OCI-LY7 (cell line): Measurements from ENCODE around the gene THRB. TPM values are rescaled to one million over a fixed set of nuclear protein-coding genes. Genes with fewer than 3 reads are reported as not detected.

Experiments used
- BruUV-seq: library from RNA; stranded (reverse); fragments of 400-500 nt; replicated peaks from 2 replicates; lab custom pipeline; 2021; lab: Mats Ljungman, UMichigan
- CTCF ChIA-PET: fragments of 300-600 bp; sonication (Branson Sonifier 250); formaldehyde crosslinking; loops from one replicate; lab custom pipeline; 2022; ENCODE audit warnings: antibody characterized with exemption; ENCODE audit not compliant: unreplicated experiment; lab: Charles Lee
- POLR2A ChIA-PET: fragments of 300-600 bp; sonication (Branson Sonifier 250); formaldehyde crosslinking; loops from one replicate; lab custom pipeline; 2022; ENCODE audit warnings: antibody characterized with exemption; lab: Charles Lee
- DNase-seq: peaks from one replicate; pipeline ENCODE4 v3.0.0-alpha.2; 2015; ENCODE audit warnings: low spot score
- H2AFZ ChIP-seq: fragments of 200-600 bp; sonication (generic), shearing (Covaris generic); 2 replicates; pipeline ENCODE4 v1.6.1; 2014; ENCODE audit warnings: mild to moderate bottlenecking, antibody characterized with exemption, low read length, moderate library complexity
- H3K27ac ChIP-seq: fragments of 200-600 bp; sonication (generic); 2 replicates; pipeline ENCODE4 v1.5.1; 2014; ENCODE audit warnings: mixed run types, low read depth, mild to moderate bottlenecking, moderate library complexity, low read length, inconsistent platforms; ENCODE audit not compliant: poor library complexity, severe bottlenecking
- H3K36me3 ChIP-seq: fragments of 200-600 bp; sonication (generic); 2 replicates; pipeline ENCODE4 v1.6.1; 2014; ENCODE audit warnings: mild to moderate bottlenecking, antibody characterized with exemption, low read length, moderate library complexity, mixed read lengths; ENCODE audit not compliant: insufficient read depth
- H3K4me1 ChIP-seq: fragments of 200-600 bp; sonication (generic); 2 replicates; pipeline ENCODE4 v1.5.1; 2014; ENCODE audit warnings: mild to moderate bottlenecking, low read length; ENCODE audit not compliant: insufficient read depth, poor library complexity, severe bottlenecking
- H3K4me2 ChIP-seq: fragments of 200-600 bp; sonication (generic); 2 replicates; pipeline ENCODE4 v1.6.1; 2014; ENCODE audit warnings: mild to moderate bottlenecking, low read length
- H3K4me3 ChIP-seq: fragments of 200-600 bp; sonication (generic); 2 replicates; pipeline ENCODE4 v1.5.1; 2014; ENCODE audit warnings: mild to moderate bottlenecking, low read depth, low read length; ENCODE audit not compliant: poor library complexity, severe bottlenecking
- H3K79me2 ChIP-seq: fragments of 200-600 bp; sonication (generic); 2 replicates; pipeline ENCODE4 v1.6.1; 2016; ENCODE audit warnings: low read depth, mild to moderate bottlenecking, low read length, moderate library complexity, mixed read lengths; ENCODE audit not compliant: insufficient read depth
- H3K9me2 ChIP-seq: fragments of 200-600 bp; sonication (generic); 2 replicates; pipeline ENCODE4 v1.6.1; 2016; ENCODE audit warnings: mild to moderate bottlenecking, low read length, mixed read lengths; ENCODE audit not compliant: insufficient read depth
- H3K9me3 ChIP-seq: fragments of 200-600 bp; sonication (generic); 2 replicates; pipeline ENCODE4 v1.6.1; 2014; ENCODE audit warnings: mild to moderate bottlenecking, mixed run types, low read length, mixed read lengths
- H4K20me1 ChIP-seq: fragments of 200-600 bp; sonication (generic); 2 replicates; pipeline ENCODE4 v1.6.1; 2014; ENCODE audit warnings: mild to moderate bottlenecking, antibody characterized with exemption, low read length, moderate library complexity, mixed read lengths; ENCODE audit not compliant: insufficient read depth
- EZH2phosphoT487 ChIP-seq: fragments of 200-600 bp; sonication (generic); IDR thresholded peaks from 2 replicates; pipeline ENCODE4 v1.6.1; 2018; ENCODE audit warnings: low read depth, borderline replicate concordance, mild to moderate bottlenecking, mixed run types, antibody characterized with exemption, low read length, moderate library complexity, mixed read lengths
- intact Hi-C: fragments of 100-400 bp; cut with micrococcal nuclease; formaldehyde crosslinking; loops from one replicate; pipeline ENCODE4 v1.10.0; 2022; ENCODE audit not compliant: unreplicated experiment
- total RNA-seq, 2 experiments: library from RNA; depleted of rRNA in 1 of 2; stranded (reverse); fragments of >200 nt in 1 of 2; shearing (Covaris generic) in 1 of 2; gene quantifications; 2 replicates each; pipeline ENCODE4 v1.2.3, GENCODE V29; 2014 to 2022
- TF ChIP-seq, protein P1 (sequence below): fragments of 200-600 bp; sonication (generic); conservative IDR thresholded peaks from 2 replicates; pipeline ENCODE4 v1.5.1; 2014; ENCODE audit warnings: mild to moderate bottlenecking, antibody characterized with exemption, low read length, moderate library complexity, mixed read lengths

THRB gene
- total RNA-seq, 2 experiments from 2014 or later, result not detected

DNA sequence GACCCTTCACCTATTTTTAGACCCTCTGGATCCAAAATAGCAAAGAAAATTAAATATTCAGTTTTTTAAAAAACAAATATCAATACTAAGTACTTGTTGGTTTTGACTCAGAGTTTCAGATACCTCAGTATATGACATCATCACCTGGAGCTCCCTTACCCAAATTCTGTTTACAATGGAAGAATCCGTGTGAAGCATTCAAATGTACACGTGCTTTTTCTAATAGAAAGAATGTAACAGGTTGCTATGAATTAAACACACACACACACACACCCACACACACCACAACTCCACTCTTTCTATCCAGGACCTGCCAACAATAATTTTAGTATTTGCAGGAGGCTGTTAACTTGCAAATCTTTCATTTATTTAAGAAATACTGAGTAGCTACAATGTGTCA is 221.8 kb downstream of the THRB start:
- TF ChIP-seq, protein P1, sequence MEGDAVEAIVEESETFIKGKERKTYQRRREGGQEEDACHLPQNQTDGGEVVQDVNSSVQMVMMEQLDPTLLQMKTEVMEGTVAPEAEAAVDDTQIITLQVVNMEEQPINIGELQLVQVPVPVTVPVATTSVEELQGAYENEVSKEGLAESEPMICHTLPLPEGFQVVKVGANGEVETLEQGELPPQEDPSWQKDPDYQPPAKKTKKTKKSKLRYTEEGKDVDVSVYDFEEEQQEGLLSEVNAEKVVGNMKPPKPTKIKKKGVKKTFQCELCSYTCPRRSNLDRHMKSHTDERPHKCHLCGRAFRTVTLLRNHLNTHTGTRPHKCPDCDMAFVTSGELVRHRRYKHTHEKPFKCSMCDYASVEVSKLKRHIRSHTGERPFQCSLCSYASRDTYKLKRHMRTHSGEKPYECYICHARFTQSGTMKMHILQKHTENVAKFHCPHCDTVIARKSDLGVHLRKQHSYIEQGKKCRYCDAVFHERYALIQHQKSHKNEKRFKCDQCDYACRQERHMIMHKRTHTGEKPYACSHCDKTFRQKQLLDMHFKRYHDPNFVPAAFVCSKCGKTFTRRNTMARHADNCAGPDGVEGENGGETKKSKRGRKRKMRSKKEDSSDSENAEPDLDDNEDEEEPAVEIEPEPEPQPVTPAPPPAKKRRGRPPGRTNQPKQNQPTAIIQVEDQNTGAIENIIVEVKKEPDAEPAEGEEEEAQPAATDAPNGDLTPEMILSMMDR, result no peak
- TF ChIP-seq EZH2phosphoT487, result no peak
- Histone ChIP-seq H3K9me3 (no peaks in the 10 kb centered on the region), H3K4me2 (no peak overlapping the region), H3K36me3 (no peaks in the 10 kb centered on the region), H4K20me1 (no peaks in the 10 kb centered on the region), H3K4me1 (no peaks in the 10 kb centered on the region), H3K79me2 (no peaks in the 10 kb centered on the region), H3K27ac (no peak overlapping the region), H2AFZ (no peak overlapping the region), H3K9me2 (no peaks in the 10 kb centered on the region), H3K4me3 (no peak overlapping the region)
- CTCF ChIA-PET, result no interaction called here
- intact Hi-C loops, result no loop called here
- DNase-seq, result no peak
- POLR2A ChIA-PET, result interaction anchor here (0.6 kb wide), 2 partner anchors 186 to 1191 kb away, joined by 3 to 4 read pairs; no protein-coding TSS in a partner anchor
- BruUV-seq, result no TSS peak

DNA sequence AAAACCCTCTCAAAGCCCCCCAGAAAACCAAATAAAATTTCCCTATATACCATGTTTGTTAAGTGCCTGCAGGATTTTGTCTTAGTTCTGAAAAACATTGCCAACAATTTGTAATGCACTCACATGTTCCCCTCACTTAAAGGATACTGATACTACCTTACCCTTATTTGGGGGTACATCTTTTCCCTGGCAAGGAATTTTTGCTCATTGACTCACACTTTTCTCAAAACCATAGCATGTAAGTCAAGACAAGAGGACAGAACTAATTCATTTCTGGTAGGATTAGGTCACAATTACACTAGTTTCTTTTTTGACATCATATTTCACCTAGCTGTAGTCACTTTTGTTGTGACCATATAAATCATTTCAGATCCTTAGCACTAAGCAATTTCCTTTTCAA is 222.2 kb downstream of the THRB start:
- CTCF ChIA-PET, result no interaction called here
- BruUV-seq, result no TSS peak
- Histone ChIP-seq H3K27ac (no peak overlapping the region), H2AFZ (no peak overlapping the region), H3K4me1 (no peaks in the 10 kb centered on the region), H3K9me2 (no peaks in the 10 kb centered on the region), H3K4me2 (no peak overlapping the region), H3K36me3 (no peaks in the 10 kb centered on the region), H3K79me2 (no peaks in the 10 kb centered on the region), H3K9me3 (no peaks in the 10 kb centered on the region), H4K20me1 (no peaks in the 10 kb centered on the region), H3K4me3 (no peak overlapping the region)
- POLR2A ChIA-PET, result interaction anchor here (0.6 kb wide), 1 partner anchor 1191 kb away, joined by 4 read pairs; no protein-coding TSS in a partner anchor
- TF ChIP-seq, protein P1, result no peak
- no peak for TF ChIP-seq EZH2phosphoT487
- intact Hi-C loops, result no loop called here
- no peak for DNase-seq

DNA sequence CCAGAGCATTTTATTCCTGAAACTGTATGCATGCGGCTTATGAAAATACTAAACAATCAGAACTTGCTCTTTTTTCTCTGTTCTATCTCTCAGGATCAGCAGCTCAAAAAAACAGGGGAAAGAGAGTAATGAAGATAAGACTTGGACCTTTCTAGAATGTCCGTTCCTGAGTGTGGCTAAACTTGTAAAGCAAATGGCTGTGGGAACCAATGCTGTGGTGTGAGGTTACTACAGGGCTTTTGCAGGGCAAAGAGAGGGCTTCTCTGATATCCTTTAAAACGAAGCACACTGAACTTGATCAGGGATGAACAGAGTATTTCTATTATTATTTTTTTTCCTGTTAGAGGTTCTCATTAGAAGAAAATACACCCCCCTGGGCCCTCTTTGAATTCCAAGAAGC is 223.4 kb downstream of the THRB start:
- intact Hi-C loops, result no loop called here
- CTCF ChIA-PET, result no interaction called here

More for the DNA sequence above, 223.4 kb downstream of the THRB start:
- H2AFZ ChIP-seq, result no peak overlapping the region
- POLR2A ChIA-PET, result interaction anchor here (0.7 to 1.0 kb wide), 2 partner anchors 37 to 212 kb away, joined by 3 to 5 read pairs; no protein-coding TSS in a partner anchor
- no peak for DNase-seq
- no peak overlapping the region for H3K4me2 ChIP-seq
- BruUV-seq, result no TSS peak
- H3K4me1 ChIP-seq, result no peaks in the 10 kb centered on the region
- no peak overlapping the region for H3K4me3 ChIP-seq
- H3K9me2 ChIP-seq, result no peaks in the 10 kb centered on the region
- H3K27ac ChIP-seq, result no peak overlapping the region
- no peak for TF ChIP-seq EZH2phosphoT487
- TF ChIP-seq, protein P1, result no peak
- no peaks in the 10 kb centered on the region for H3K79me2 ChIP-seq
- no peaks in the 10 kb centered on the region for H3K36me3 ChIP-seq
- H3K9me3 ChIP-seq, result no peaks in the 10 kb centered on the region
- no peaks in the 10 kb centered on the region for H4K20me1 ChIP-seq
